ENCODE data around the gene WWTR1.

The WWTR1 gene

GRCh38 chr3:149571381-149571780 lies 86.4 kb downstream of the WWTR1 start:
- no peak for TF ChIP-seq SPI1 (IDR thresholded peaks at IDR 0.05; ENCODE audit: borderline replicate concordance, low read depth)
- no peak for TF ChIP-seq GABPA (IDR thresholded peaks at IDR 0.05; ENCODE audit: low read depth)
- TF ChIP-seq POLR2AphosphoS5 (IDR thresholded peaks at IDR 0.05; ENCODE audit: low read depth): no peak
- TF ChIP-seq, protein P1, sequence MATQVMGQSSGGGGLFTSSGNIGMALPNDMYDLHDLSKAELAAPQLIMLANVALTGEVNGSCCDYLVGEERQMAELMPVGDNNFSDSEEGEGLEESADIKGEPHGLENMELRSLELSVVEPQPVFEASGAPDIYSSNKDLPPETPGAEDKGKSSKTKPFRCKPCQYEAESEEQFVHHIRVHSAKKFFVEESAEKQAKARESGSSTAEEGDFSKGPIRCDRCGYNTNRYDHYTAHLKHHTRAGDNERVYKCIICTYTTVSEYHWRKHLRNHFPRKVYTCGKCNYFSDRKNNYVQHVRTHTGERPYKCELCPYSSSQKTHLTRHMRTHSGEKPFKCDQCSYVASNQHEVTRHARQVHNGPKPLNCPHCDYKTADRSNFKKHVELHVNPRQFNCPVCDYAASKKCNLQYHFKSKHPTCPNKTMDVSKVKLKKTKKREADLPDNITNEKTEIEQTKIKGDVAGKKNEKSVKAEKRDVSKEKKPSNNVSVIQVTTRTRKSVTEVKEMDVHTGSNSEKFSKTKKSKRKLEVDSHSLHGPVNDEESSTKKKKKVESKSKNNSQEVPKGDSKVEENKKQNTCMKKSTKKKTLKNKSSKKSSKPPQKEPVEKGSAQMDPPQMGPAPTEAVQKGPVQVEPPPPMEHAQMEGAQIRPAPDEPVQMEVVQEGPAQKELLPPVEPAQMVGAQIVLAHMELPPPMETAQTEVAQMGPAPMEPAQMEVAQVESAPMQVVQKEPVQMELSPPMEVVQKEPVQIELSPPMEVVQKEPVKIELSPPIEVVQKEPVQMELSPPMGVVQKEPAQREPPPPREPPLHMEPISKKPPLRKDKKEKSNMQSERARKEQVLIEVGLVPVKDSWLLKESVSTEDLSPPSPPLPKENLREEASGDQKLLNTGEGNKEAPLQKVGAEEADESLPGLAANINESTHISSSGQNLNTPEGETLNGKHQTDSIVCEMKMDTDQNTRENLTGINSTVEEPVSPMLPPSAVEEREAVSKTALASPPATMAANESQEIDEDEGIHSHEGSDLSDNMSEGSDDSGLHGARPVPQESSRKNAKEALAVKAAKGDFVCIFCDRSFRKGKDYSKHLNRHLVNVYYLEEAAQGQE (IDR thresholded peaks at IDR 0.05; ENCODE audit: insufficient replicate concordance, low read depth): no peak
- no peak for TF ChIP-seq CTCF (IDR thresholded peaks at IDR 0.05; ENCODE audit: insufficient read depth, low read length)
- H3K27me3 ChIP-seq (ENCODE audit: insufficient read depth, poor library complexity, severe bottlenecking): peaks cover 4% of the 10 kb centered on the region
- no peak overlapping the region for H3K4me3 ChIP-seq (replicated peaks; ENCODE audit: insufficient read depth, low read length)
- no peak for DNase-seq (ENCODE audit: low read depth in 1 of 2, low spot score in 1 of 2)
- H3K27ac ChIP-seq (replicated peaks): no peak overlapping the region

- H3K27me3 ChIP-seq (ENCODE audit: insufficient read depth, poor library complexity, severe bottlenecking): no peaks in the 10 kb centered on the region
- DNase-seq (ENCODE audit: low read depth in 1 of 2, low spot score in 1 of 2): no peak
These were observed 87.8 kb downstream of the WWTR1 start for GRCh38 chr3:149570016-149570415.

GRCh38 chr3:149567381-149567780 lies 90.4 kb downstream of the WWTR1 start:
- TF ChIP-seq, protein P1 (IDR thresholded peaks at IDR 0.05; ENCODE audit: insufficient replicate concordance, low read depth): no peak
- TF ChIP-seq CTCF (IDR thresholded peaks at IDR 0.05; ENCODE audit: insufficient read depth, low read length) (no peak), GABPA (IDR thresholded peaks at IDR 0.05; ENCODE audit: low read depth) (no peak), SPI1 (IDR thresholded peaks at IDR 0.05; ENCODE audit: borderline replicate concordance, low read depth) (no peak), POLR2AphosphoS5 (IDR thresholded peaks at IDR 0.05; ENCODE audit: low read depth) (no peak)
- H3K27ac ChIP-seq (replicated peaks): no peak overlapping the region
- DNase-seq (ENCODE audit: low read depth in 1 of 2, low spot score in 1 of 2): no peak

More at GRCh38 chr3:149570016-149570415, 87.8 kb downstream of the WWTR1 start:
- no peak overlapping the region for H3K27ac ChIP-seq (replicated peaks)
- TF ChIP-seq GABPA (IDR thresholded peaks at IDR 0.05; ENCODE audit: low read depth) (no peak), SPI1 (IDR thresholded peaks at IDR 0.05; ENCODE audit: borderline replicate concordance, low read depth) (no peak), POLR2AphosphoS5 (IDR thresholded peaks at IDR 0.05; ENCODE audit: low read depth) (no peak), CTCF (IDR thresholded peaks at IDR 0.05; ENCODE audit: insufficient read depth, low read length) (no peak)
- TF ChIP-seq, protein P1 (IDR thresholded peaks at IDR 0.05; ENCODE audit: insufficient replicate concordance, low read depth): no peak
- H3K4me3 ChIP-seq (replicated peaks; ENCODE audit: insufficient read depth, low read length): no peak overlapping the region

More at GRCh38 chr3:149567381-149567780, 90.4 kb downstream of the WWTR1 start:
- Histone ChIP-seq H3K4me3 (replicated peaks; ENCODE audit: insufficient read depth, low read length) (no peak overlapping the region), H3K27me3 (ENCODE audit: insufficient read depth, poor library complexity, severe bottlenecking) (no peaks in the 10 kb centered on the region)

All from HL-60 (cell line).